ENCODE results near the gene GGTLC2. TPM values are rescaled to one million over a fixed set of nuclear protein-coding genes. Genes with fewer than 3 reads are reported as not detected.
A peak's percentile ranks its signal among the peaks of the same experiment; 100 is the strongest.

GGTLC2 gene
- total RNA-seq, 1 donor = not detected

DNA sequence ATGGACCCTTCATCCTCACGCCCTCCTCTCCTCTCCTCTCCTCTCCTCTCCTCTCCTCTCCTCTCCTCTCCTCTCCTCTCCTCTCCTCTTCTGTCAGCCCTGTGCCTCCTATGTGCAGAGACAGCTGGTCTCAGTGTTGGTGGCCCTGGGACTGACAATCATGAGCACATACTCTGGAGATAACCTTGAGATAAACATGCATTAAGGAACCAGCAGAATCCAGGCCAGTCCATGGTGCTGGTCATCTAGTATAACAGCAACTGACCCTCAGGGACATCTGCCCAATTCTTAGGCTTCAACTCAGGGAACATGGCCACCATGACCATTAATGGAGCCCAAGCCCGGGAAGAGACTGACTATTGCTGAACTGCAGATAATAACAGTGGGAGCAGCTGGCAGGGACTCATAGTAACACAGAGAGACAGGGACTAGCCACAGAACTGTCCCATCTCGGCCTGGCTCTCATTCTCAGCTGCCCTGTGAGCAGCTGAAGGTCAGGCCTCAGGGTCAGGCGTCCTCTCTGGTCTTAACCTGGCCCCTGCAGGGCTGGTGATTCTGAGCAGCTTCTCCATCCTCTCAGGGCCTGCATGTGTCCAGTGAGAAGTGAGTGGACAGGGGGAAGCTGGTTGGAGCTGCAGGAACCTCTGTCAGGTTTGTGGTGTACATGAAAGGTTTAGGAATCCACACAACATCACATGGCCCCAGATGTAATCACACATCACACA is 45.4 kb downstream of the GGTLC2 start:
- Histone ChIP-seq H3K27me3 (ENCODE audit: insufficient read depth, low read length) (no peaks in the 10 kb centered on the region), H3K4me1 (ENCODE audit: insufficient read depth, low read length) (peaks cover 12% of the 10 kb centered on the region), H4K20me1 (ENCODE audit: insufficient read depth, low read length) (no peaks in the 10 kb centered on the region), H3K9me3 (ENCODE audit: low read depth, low read length) (no peaks in the 10 kb centered on the region), H3K79me2 (ENCODE audit: insufficient read depth, low read length) (no peaks in the 10 kb centered on the region), H2AFZ (ENCODE audit: low read length) (no peak overlapping the region), H3K4me2 (ENCODE audit: insufficient read depth, low read length) (no peak overlapping the region), H3K4me3 (ENCODE audit: insufficient read depth, low read length) (no peak overlapping the region), H3K36me3 (ENCODE audit: insufficient read depth, low read length) (no peaks in the 10 kb centered on the region), H3K27ac (ENCODE audit: low read depth, low read length) (no peak overlapping the region)
- peak; percentile 66 for DNase-seq (ENCODE audit: insufficient read length, low spot score, missing footprints)
- TF ChIP-seq, protein P1, sequence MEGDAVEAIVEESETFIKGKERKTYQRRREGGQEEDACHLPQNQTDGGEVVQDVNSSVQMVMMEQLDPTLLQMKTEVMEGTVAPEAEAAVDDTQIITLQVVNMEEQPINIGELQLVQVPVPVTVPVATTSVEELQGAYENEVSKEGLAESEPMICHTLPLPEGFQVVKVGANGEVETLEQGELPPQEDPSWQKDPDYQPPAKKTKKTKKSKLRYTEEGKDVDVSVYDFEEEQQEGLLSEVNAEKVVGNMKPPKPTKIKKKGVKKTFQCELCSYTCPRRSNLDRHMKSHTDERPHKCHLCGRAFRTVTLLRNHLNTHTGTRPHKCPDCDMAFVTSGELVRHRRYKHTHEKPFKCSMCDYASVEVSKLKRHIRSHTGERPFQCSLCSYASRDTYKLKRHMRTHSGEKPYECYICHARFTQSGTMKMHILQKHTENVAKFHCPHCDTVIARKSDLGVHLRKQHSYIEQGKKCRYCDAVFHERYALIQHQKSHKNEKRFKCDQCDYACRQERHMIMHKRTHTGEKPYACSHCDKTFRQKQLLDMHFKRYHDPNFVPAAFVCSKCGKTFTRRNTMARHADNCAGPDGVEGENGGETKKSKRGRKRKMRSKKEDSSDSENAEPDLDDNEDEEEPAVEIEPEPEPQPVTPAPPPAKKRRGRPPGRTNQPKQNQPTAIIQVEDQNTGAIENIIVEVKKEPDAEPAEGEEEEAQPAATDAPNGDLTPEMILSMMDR (IDR thresholded peaks at IDR 0.05; ENCODE audit: extremely low read depth, low read depth, low read length) = no peak

DNA sequence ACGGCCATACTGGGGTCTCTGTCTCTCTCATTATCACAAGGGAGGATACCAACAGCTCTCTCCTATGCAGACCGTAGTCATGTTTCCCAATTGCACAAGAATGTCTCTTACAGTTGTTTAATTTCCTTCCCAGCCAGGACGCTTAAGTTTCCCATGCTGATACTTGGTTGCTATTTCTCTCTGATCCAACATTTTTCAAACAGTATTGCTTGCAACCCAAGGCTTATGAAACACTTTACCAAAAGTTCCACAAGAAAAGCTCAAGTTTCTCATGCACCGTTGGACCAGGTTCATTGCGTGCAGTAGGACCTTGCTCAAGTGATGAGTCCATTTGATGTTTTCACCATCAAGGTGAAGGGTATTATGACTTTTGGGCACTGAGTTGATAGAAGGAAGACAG is 46.6 kb downstream of the GGTLC2 start:
- Histone ChIP-seq H3K27me3 (ENCODE audit: insufficient read depth, low read length) (no peaks in the 10 kb centered on the region), H3K9me3 (ENCODE audit: low read depth, low read length) (no peaks in the 10 kb centered on the region), H3K4me1 (ENCODE audit: insufficient read depth, low read length) (peaks cover 7% of the 10 kb centered on the region), H3K4me2 (ENCODE audit: insufficient read depth, low read length) (no peak overlapping the region), H2AFZ (ENCODE audit: low read length) (no peak overlapping the region), H3K79me2 (ENCODE audit: insufficient read depth, low read length) (no peaks in the 10 kb centered on the region), H3K36me3 (ENCODE audit: insufficient read depth, low read length) (no peaks in the 10 kb centered on the region), H3K27ac (ENCODE audit: low read depth, low read length) (no peak overlapping the region), H3K4me3 (ENCODE audit: insufficient read depth, low read length) (no peak overlapping the region), H4K20me1 (ENCODE audit: insufficient read depth, low read length) (no peaks in the 10 kb centered on the region)
- TF ChIP-seq, protein P1 (IDR thresholded peaks at IDR 0.05; ENCODE audit: extremely low read depth, low read depth, low read length) = no peak
- peak; percentile 79 for DNase-seq (ENCODE audit: insufficient read length, low spot score, missing footprints)

DNA sequence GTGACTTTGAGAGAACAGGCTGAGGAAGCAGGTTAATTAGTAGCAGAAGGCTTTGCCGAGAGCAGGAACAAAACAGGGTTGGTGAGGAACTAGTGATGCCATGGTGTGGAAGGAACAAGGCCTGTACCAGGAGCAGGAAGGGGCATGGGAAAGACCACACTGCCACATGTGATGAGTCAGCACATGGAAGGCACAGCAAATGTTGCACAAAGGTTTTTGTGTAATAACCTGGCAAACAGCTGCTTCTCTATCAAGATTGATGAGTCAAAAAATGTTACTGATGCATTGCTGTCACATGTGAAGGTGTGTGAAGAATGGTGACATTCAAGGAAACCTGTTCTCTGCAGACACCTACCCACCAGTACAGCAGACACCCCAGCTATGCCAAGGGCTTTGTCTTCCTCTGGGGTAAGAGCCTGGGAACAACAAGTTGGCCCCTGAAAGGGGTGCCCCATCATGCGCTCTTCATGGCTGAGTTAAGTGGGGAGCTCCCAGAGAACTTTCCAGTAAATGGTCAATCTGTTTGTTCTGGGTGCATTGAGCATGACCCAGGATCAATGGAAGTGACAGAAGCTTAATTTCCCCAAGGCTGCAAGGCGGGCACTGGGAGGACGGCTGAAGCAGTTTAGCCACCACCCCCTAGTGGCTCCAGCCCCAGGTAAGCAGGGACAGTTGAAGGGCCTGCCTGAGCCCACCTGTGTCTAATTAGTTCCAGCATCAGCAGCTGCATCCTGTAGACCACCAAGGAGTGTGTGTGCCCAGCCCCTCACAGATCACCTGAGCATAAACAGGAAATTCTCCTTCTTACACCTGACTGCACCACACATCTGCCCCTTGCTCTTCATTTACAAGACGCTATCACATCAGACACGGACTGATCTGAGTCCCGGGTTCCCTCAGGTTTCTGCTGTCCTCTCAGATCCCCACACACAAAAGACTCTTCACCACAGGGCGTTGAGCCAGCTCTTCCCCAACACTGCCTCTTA is 47.6 kb downstream of the GGTLC2 start:
- H3K9me3 ChIP-seq (ENCODE audit: low read depth, low read length) = no peaks in the 10 kb centered on the region
- no peaks in the 10 kb centered on the region for H3K36me3 ChIP-seq (ENCODE audit: insufficient read depth, low read length)
- no peaks in the 10 kb centered on the region for H4K20me1 ChIP-seq (ENCODE audit: insufficient read depth, low read length)
- H2AFZ ChIP-seq (ENCODE audit: low read length) = no peak overlapping the region
- no peak overlapping the region for H3K27ac ChIP-seq (ENCODE audit: low read depth, low read length)
- H3K79me2 ChIP-seq (ENCODE audit: insufficient read depth, low read length) = no peaks in the 10 kb centered on the region
- TF ChIP-seq, protein P1 (IDR thresholded peaks at IDR 0.05; ENCODE audit: extremely low read depth, low read depth, low read length) = no peak
- no peaks in the 10 kb centered on the region for H3K27me3 ChIP-seq (ENCODE audit: insufficient read depth, low read length)
- peak; percentile 52 for DNase-seq (ENCODE audit: insufficient read length, low spot score, missing footprints)
- H3K4me1 ChIP-seq (ENCODE audit: insufficient read depth, low read length) = peaks cover 7% of the 10 kb centered on the region
- no peak overlapping the region for H3K4me2 ChIP-seq (ENCODE audit: insufficient read depth, low read length)
- no peak overlapping the region for H3K4me3 ChIP-seq (ENCODE audit: insufficient read depth, low read length)
